Liver (tissue), 9 donors: ENCODE data around the gene S1PR1. TPM values are rescaled to one million over a fixed set of nuclear protein-coding genes. Genes with fewer than 3 reads are reported as not detected.

Experiments used
- DNase-seq: peaks from one replicate; pipeline ENCODE4 v3.0.0-alpha.2; 2017; ENCODE audit warnings: low spot score
- H3K27ac ChIP-seq, 2 donors: one replicate each; pipeline ENCODE4 v1.7.0; 2013; ENCODE audit warnings: inconsistent platforms in 2 of 2, low read length in 2 of 2, control low read depth in 1 of 2, low read depth in 1 of 2, mild to moderate bottlenecking in 1 of 2
- H3K27me3 ChIP-seq, 4 donors: one replicate each; pipeline versions ENCODE4 v1.6.1 to v1.7.0; 2013; ENCODE audit warnings: low read length in 3 of 4, inconsistent platforms in 1 of 4, mild to moderate bottlenecking in 1 of 4, moderate library complexity in 1 of 4; ENCODE audit not compliant: control insufficient read depth in 4 of 4, insufficient read depth in 4 of 4
- H3K36me3 ChIP-seq, 4 donors: one replicate each; pipeline versions ENCODE4 v1.6.1 to v1.7.0; 2013; ENCODE audit warnings: low read length in 3 of 4, mild to moderate bottlenecking in 3 of 4, low read depth in 1 of 4, moderate library complexity in 1 of 4; ENCODE audit not compliant: control insufficient read depth in 4 of 4, insufficient read depth in 3 of 4
- H3K4me1 ChIP-seq, 4 donors: one replicate each; pipeline versions ENCODE4 v1.6.1 to v1.7.0; 2013; ENCODE audit warnings: low read length in 3 of 4, mild to moderate bottlenecking in 3 of 4, moderate library complexity in 1 of 4; ENCODE audit not compliant: control insufficient read depth in 4 of 4, insufficient read depth in 4 of 4
- H3K4me3 ChIP-seq, 3 donors: one replicate each; pipeline versions ENCODE4 v1.6.1 to v1.7.0; 2013; ENCODE audit warnings: low read length in 3 of 3, control low read depth in 1 of 3, low read depth in 1 of 3, mild to moderate bottlenecking in 1 of 3
- H3K9ac ChIP-seq, 2 donors: one replicate each; pipeline ENCODE4 v1.7.0; 2013; ENCODE audit warnings: low read length in 2 of 2, mild to moderate bottlenecking in 2 of 2, moderate library complexity in 2 of 2, control low read depth in 1 of 2, low read depth in 1 of 2
- H3K9me3 ChIP-seq, 4 donors: one replicate each; pipeline versions ENCODE4 v1.6.1 to v1.7.0; 2013; ENCODE audit warnings: low read length in 3 of 4; ENCODE audit not compliant: control insufficient read depth in 4 of 4
- ATF3 ChIP-seq: IDR thresholded peaks from 2 replicates; pipeline ENCODE4 v1.6.1; 2016; ENCODE audit warnings: antibody characterized with exemption
- CTCF ChIP-seq: fragments of 150-350 bp; IDR thresholded peaks from 2 replicates; pipeline ENCODE4 v1.5.1; 2017; ENCODE audit warnings: improper control_type of control experiment, low read depth, low read length; ENCODE audit not compliant: missing input control
- EGR1 ChIP-seq, 2 donors: IDR thresholded peaks; 2 replicates each; pipeline ENCODE4 v1.6.1; 2016 to 2018; ENCODE audit warnings: antibody characterized with exemption in 2 of 2, low read depth in 2 of 2
- FOXA1 ChIP-seq: IDR thresholded peaks from 2 replicates; pipeline ENCODE4 v1.6.1; 2016; ENCODE audit warnings: antibody characterized with exemption
- FOXA2 ChIP-seq: IDR thresholded peaks from 2 replicates; pipeline ENCODE4 v1.6.1; 2016; ENCODE audit warnings: antibody characterized with exemption
- GABPA ChIP-seq, 2 donors: IDR thresholded peaks in 1 of 2; conservative IDR thresholded peaks in 1 of 2; 2 replicates each; pipeline ENCODE4 v1.6.1; 2016; ENCODE audit warnings: antibody characterized with exemption in 2 of 2, mild to moderate bottlenecking in 1 of 2, moderate library complexity in 1 of 2
- HNF4A ChIP-seq, 2 donors: conservative IDR thresholded peaks; 2 replicates each; pipeline ENCODE4 v1.6.1; 2016; ENCODE audit warnings: antibody characterized with exemption in 2 of 2, mild to moderate bottlenecking in 2 of 2
- HNF4G ChIP-seq: IDR thresholded peaks from 2 replicates; pipeline ENCODE4 v1.6.1; 2016; ENCODE audit warnings: antibody characterized with exemption
- JUND ChIP-seq, 2 donors: IDR thresholded peaks; 2 replicates each; pipeline ENCODE4 v1.6.1; 2016; ENCODE audit warnings: antibody characterized with exemption in 2 of 2
- NR2F2 ChIP-seq: IDR thresholded peaks from 2 replicates; pipeline ENCODE4 v1.6.1; 2016; ENCODE audit warnings: antibody characterized with exemption
- RAD21 ChIP-seq, 2 donors: IDR thresholded peaks; 2 replicates each; pipeline ENCODE4 v1.6.1; 2016; ENCODE audit warnings: antibody characterized with exemption in 2 of 2, mild to moderate bottlenecking in 2 of 2
- RXRA ChIP-seq, 2 donors: IDR thresholded peaks; 2 replicates each; pipeline ENCODE4 v1.6.1; 2017 to 2018; ENCODE audit warnings: antibody characterized with exemption in 2 of 2, mild to moderate bottlenecking in 1 of 2
- SP1 ChIP-seq: IDR thresholded peaks from 2 replicates; pipeline ENCODE4 v1.6.1; 2018; ENCODE audit warnings: antibody characterized with exemption, mild to moderate bottlenecking
- TAF1 ChIP-seq: conservative IDR thresholded peaks from 2 replicates; pipeline ENCODE4 v1.6.1; 2016; ENCODE audit warnings: antibody characterized with exemption, mild to moderate bottlenecking
- YY1 ChIP-seq: IDR thresholded peaks from 2 replicates; pipeline ENCODE4 v1.6.1; 2016; ENCODE audit warnings: antibody characterized with exemption, mild to moderate bottlenecking
- WGBS: extraction: QIAGEN DNeasy Blood & Tissue Kit; methylation state at CpG from one replicate; pipeline ENCODE4 v1.1.7; 2013; 5-methylcytosine and 5-hydroxymethylcytosine counted together
- polyA plus RNA-seq, 2 donors: library from polyadenylated mRNA; stranded (reverse) in 1 of 2; unstranded in 1 of 2; fragments of 200-250 nt in 1 of 2; fragments of >200 nt in 1 of 2; fragmentation: Nextera tagmentation in 1 of 2; extraction: Ambion mirVana in 1 of 2; gene quantifications; one replicate each; pipeline versions ENCODE4 v1.2.1 to v1.2.3, GENCODE V29; 2013 to 2015
- total RNA-seq, 2 donors: library from RNA; depleted of rRNA; stranded (reverse); fragments of >200 nt; gene quantifications; one replicate each; pipeline ENCODE4 v1.2.3, GENCODE V29; 2014
- TF ChIP-seq, protein P1 (sequence below): IDR thresholded peaks from 2 replicates; pipeline ENCODE4 v1.6.1; 2016; ENCODE audit warnings: antibody characterized with exemption
- TF ChIP-seq, protein P2 (sequence below): IDR thresholded peaks from 2 replicates; pipeline ENCODE4 v1.6.1; 2016; ENCODE audit warnings: antibody characterized with exemption, mild to moderate bottlenecking
- TF ChIP-seq, protein P3 (sequence below): IDR thresholded peaks from 2 replicates; pipeline ENCODE4 v1.6.1; 2016; ENCODE audit warnings: antibody characterized with exemption
- donor health status: healthy.
- donor health status: healthy.
- donor health status: healthy.
- donor health status: healthy.
- donor health status: healthy.

The S1PR1 gene
- total and polyA plus RNA-seq, 4 donors: 7.8 to 13.9 (median 11.1) TPM

DNA sequence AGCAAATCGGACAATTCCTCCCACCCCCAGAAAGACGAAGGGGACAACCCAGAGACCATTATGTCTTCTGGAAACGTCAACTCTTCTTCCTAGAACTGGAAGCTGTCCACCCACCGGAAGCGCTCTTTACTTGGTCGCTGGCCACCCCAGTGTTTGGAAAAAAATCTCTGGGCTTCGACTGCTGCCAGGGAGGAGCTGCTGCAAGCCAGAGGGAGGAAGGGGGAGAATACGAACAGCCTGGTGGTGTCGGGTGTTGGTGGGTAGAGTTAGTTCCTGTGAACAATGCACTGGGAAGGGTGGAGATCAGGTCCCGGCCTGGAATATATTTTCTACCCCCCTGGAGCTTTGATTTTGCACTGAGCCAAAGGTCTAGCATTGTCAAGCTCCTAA is 3.2 kb downstream of the S1PR1 start:
- Histone ChIP-seq H3K36me3 (peaks cover 0 to 26% (median 7%) of the 10 kb centered on the region in 4 donors), H3K9ac (peak overlapping the region in 1 of 2 donors; percentile 18), H3K4me1 (peaks cover 0 to 43% (median 18%) of the 10 kb centered on the region in 4 donors), H3K9me3 (no peaks in the 10 kb centered on the region), H3K27me3 (no peaks in the 10 kb centered on the region), H3K27ac (no peak overlapping the region), H3K4me3 (no peak overlapping the region)
- TF ChIP-seq RAD21 (IDR thresholded peaks at IDR 0.05) (no peak), GABPA (IDR thresholded peaks at IDR 0.05 in 1 of 2, conservative IDR thresholded peaks at IDR 0.05 in 1 of 2) (no peak), HNF4A (conservative IDR thresholded peaks at IDR 0.05) (no peak), ATF3 (no peak), TAF1 (no peak), EGR1 (IDR thresholded peaks at IDR 0.05; ENCODE audit: low read depth in 2 of 2) (no peak), SP1 (no peak), NR2F2 (no peak), RXRA (IDR thresholded peaks at IDR 0.05) (no peak), HNF4G (no peak), JUND (IDR thresholded peaks at IDR 0.05) (no peak), CTCF (no peak), FOXA1 (no peak), FOXA2 (no peak), YY1 (no peak)
- TF ChIP-seq, protein P1, sequence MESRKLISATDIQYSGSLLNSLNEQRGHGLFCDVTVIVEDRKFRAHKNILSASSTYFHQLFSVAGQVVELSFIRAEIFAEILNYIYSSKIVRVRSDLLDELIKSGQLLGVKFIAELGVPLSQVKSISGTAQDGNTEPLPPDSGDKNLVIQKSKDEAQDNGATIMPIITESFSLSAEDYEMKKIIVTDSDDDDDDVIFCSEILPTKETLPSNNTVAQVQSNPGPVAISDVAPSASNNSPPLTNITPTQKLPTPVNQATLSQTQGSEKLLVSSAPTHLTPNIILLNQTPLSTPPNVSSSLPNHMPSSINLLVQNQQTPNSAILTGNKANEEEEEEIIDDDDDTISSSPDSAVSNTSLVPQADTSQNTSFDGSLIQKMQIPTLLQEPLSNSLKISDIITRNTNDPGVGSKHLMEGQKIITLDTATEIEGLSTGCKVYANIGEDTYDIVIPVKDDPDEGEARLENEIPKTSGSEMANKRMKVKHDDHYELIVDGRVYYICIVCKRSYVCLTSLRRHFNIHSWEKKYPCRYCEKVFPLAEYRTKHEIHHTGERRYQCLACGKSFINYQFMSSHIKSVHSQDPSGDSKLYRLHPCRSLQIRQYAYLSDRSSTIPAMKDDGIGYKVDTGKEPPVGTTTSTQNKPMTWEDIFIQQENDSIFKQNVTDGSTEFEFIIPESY: no peak
- TF ChIP-seq, protein P2, sequence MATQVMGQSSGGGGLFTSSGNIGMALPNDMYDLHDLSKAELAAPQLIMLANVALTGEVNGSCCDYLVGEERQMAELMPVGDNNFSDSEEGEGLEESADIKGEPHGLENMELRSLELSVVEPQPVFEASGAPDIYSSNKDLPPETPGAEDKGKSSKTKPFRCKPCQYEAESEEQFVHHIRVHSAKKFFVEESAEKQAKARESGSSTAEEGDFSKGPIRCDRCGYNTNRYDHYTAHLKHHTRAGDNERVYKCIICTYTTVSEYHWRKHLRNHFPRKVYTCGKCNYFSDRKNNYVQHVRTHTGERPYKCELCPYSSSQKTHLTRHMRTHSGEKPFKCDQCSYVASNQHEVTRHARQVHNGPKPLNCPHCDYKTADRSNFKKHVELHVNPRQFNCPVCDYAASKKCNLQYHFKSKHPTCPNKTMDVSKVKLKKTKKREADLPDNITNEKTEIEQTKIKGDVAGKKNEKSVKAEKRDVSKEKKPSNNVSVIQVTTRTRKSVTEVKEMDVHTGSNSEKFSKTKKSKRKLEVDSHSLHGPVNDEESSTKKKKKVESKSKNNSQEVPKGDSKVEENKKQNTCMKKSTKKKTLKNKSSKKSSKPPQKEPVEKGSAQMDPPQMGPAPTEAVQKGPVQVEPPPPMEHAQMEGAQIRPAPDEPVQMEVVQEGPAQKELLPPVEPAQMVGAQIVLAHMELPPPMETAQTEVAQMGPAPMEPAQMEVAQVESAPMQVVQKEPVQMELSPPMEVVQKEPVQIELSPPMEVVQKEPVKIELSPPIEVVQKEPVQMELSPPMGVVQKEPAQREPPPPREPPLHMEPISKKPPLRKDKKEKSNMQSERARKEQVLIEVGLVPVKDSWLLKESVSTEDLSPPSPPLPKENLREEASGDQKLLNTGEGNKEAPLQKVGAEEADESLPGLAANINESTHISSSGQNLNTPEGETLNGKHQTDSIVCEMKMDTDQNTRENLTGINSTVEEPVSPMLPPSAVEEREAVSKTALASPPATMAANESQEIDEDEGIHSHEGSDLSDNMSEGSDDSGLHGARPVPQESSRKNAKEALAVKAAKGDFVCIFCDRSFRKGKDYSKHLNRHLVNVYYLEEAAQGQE: no peak
- TF ChIP-seq, protein P3, sequence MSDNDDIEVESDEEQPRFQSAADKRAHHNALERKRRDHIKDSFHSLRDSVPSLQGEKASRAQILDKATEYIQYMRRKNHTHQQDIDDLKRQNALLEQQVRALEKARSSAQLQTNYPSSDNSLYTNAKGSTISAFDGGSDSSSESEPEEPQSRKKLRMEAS: no peak
- no peak for DNase-seq
- 81% methylated on average over 10 of the region's 10 CpGs for WGBS
